Neural crest cell (in vitro differentiated cells): ENCODE results near the gene GRM4. TPM values are rescaled to one million over a fixed set of nuclear protein-coding genes. Genes with fewer than 3 reads are reported as not detected.

Experiments
- DNase-seq: peaks from one replicate; pipeline ENCODE4 v3.0.0; 2021; ENCODE audit warnings: low read depth, mixed read lengths, low spot score
- H3K27ac Mint-ChIP-seq: one replicate; pipeline ENCODE4 v1.8.0; 2021; ENCODE audit warnings: mild to moderate bottlenecking, mixed read lengths; ENCODE audit not compliant: unreplicated experiment
- H3K27me3 Mint-ChIP-seq: 2 replicates; pipeline ENCODE4 v1.8.0; 2021; ENCODE audit warnings: low read depth, mild to moderate bottlenecking, mixed read lengths
- H3K36me3 Mint-ChIP-seq: 2 replicates; pipeline ENCODE4 v1.8.0; 2021; ENCODE audit warnings: low read depth, mild to moderate bottlenecking, mixed read lengths
- H3K4me1 Mint-ChIP-seq: 2 replicates; pipeline ENCODE4 v1.8.0; 2021; ENCODE audit warnings: mixed read lengths
- H3K4me3 Mint-ChIP-seq: one replicate; pipeline ENCODE4 v1.8.0; 2021; ENCODE audit warnings: mild to moderate bottlenecking, mixed read lengths
- H3K9me3 Mint-ChIP-seq: 2 replicates; pipeline ENCODE4 v1.8.0; 2021; ENCODE audit warnings: mixed read lengths
- CTCF ChIP-seq: fragments of 200-600 bp; sonication (generic); conservative IDR thresholded peaks from 2 replicates; pipeline ENCODE4 v1.5.0; 2021; ENCODE audit warnings: antibody characterized with exemption, mild to moderate bottlenecking
- total RNA-seq: library from RNA; stranded (reverse); gene quantifications from 2 replicates; pipeline ENCODE4 v1.2.1, GENCODE V29; 2021

The GRM4 gene
- total RNA-seq, 1 donor from 2014 or later = not detected

- Mint-ChIP-seq H3K9me3 (no peaks in the 10 kb centered on the region), H3K27me3 (peaks cover 2% of the 10 kb centered on the region), H3K36me3 (no peaks in the 10 kb centered on the region), H3K27ac (no peak overlapping the region), H3K4me1 (no peaks in the 10 kb centered on the region), H3K4me3 (no peak overlapping the region)
- no peak for TF ChIP-seq CTCF
- no peak for DNase-seq
Observed at GRCh38 chr6:33991610-33992009, 154.3 kb downstream of the GRM4 start.

GRCh38 chr6:33990061-33990541 is 155.8 kb downstream of the GRM4 start:
- Mint-ChIP-seq H3K4me3 (no peak overlapping the region), H3K36me3 (no peaks in the 10 kb centered on the region), H3K27ac (peak overlapping the region; percentile 81), H3K9me3 (no peaks in the 10 kb centered on the region), H3K27me3 (peaks cover 2% of the 10 kb centered on the region), H3K4me1 (no peaks in the 10 kb centered on the region)
- TF ChIP-seq CTCF = no peak
- DNase-seq = no peak

- Mint-ChIP-seq H3K4me1 (no peaks in the 10 kb centered on the region), H3K27ac (no peak overlapping the region), H3K4me3 (no peak overlapping the region), H3K9me3 (no peaks in the 10 kb centered on the region), H3K27me3 (peaks cover 2% of the 10 kb centered on the region), H3K36me3 (no peaks in the 10 kb centered on the region)
- no peak for DNase-seq
- no peak for TF ChIP-seq CTCF
Observed at GRCh38 chr6:33989016-33989854, 156.7 kb downstream of the GRM4 start.

- Mint-ChIP-seq H3K27ac (no peak overlapping the region), H3K4me1 (no peaks in the 10 kb centered on the region), H3K4me3 (no peak overlapping the region), H3K27me3 (peaks cover 2% of the 10 kb centered on the region), H3K36me3 (no peaks in the 10 kb centered on the region), H3K9me3 (no peaks in the 10 kb centered on the region)
- DNase-seq = no peak
- TF ChIP-seq CTCF = no peak
Observed at GRCh38 chr6:33988121-33989015, 157.5 kb downstream of the GRM4 start.

- peaks cover 2% of the 10 kb centered on the region for H3K27me3 Mint-ChIP-seq
- H3K9me3 Mint-ChIP-seq = no peaks in the 10 kb centered on the region
- no peak for DNase-seq
Observed at GRCh38 chr6:33987531-33988021, 158.3 kb downstream of the GRM4 start.

More at GRCh38 chr6:33987531-33988021, 158.3 kb downstream of the GRM4 start:
- TF ChIP-seq CTCF = no peak
- H3K4me3 Mint-ChIP-seq = no peak overlapping the region
- no peaks in the 10 kb centered on the region for H3K36me3 Mint-ChIP-seq
- H3K27ac Mint-ChIP-seq = no peak overlapping the region
- H3K4me1 Mint-ChIP-seq = no peaks in the 10 kb centered on the region
